HG03521 (cell line): ENCODE data around the gene NR5A1.

Experiments
- ATAC-seq: cut with Tn5 transposase; IDR thresholded peaks from one replicate; pipeline ENCODE4 v1.9.1; 2021; ENCODE audit warnings: mild to moderate bottlenecking, moderate library complexity; ENCODE audit not compliant: unreplicated experiment

Gene NR5A1

GRCh38 chr9:124506931-124507879, at the start of gene NR5A1:
TSS of gene NR5A1 (minus strand) at chr9:124507399. CDS start at chr9:124503395, 4,004 bp downstream.
- no peak for ATAC-seq

GRCh38 chr9:124555043-124555442, 47.8 kb upstream of the NR5A1 start:
- ATAC-seq: no peak

GRCh38 chr9:124553738-124554137, 46.5 kb upstream of the NR5A1 start:
- no peak for ATAC-seq

- no peak for ATAC-seq
Measured at GRCh38 chr9:124552273-124552605, 45.0 kb upstream of the NR5A1 start.

- ATAC-seq: no peak
Measured at GRCh38 chr9:124551472-124552272, 44.5 kb upstream of the NR5A1 start.

- no peak for ATAC-seq
Measured at GRCh38 chr9:124550072-124550471, 42.9 kb upstream of the NR5A1 start.

GRCh38 chr9:124549016-124549415, 41.8 kb upstream of the NR5A1 start:
- ATAC-seq: no peak

GRCh38 chr9:124544535-124544934, 37.3 kb upstream of the NR5A1 start:
- no peak for ATAC-seq

- ATAC-seq: no peak
Measured at GRCh38 chr9:124541824-124542223, 34.6 kb upstream of the NR5A1 start.

GRCh38 chr9:124537926-124538325, 30.7 kb upstream of the NR5A1 start:
- no peak for ATAC-seq

GRCh38 chr9:124535846-124536245, 28.6 kb upstream of the NR5A1 start:
- no peak for ATAC-seq

GRCh38 chr9:124532897-124533296, 25.7 kb upstream of the NR5A1 start:
- no peak for ATAC-seq

GRCh38 chr9:124531115-124531514, 23.9 kb upstream of the NR5A1 start:
- ATAC-seq: no peak

GRCh38 chr9:124530246-124530645, 23.0 kb upstream of the NR5A1 start:
- no peak for ATAC-seq

GRCh38 chr9:124527781-124528180, 20.6 kb upstream of the NR5A1 start:
- ATAC-seq: no peak

GRCh38 chr9:124526174-124526573, 19.0 kb upstream of the NR5A1 start:
- no peak for ATAC-seq

GRCh38 chr9:124522121-124523098, 15.2 kb upstream of the NR5A1 start:
- ATAC-seq: no peak

GRCh38 chr9:124521142-124521541, 13.9 kb upstream of the NR5A1 start:
- ATAC-seq: no peak

- ATAC-seq: no peak
Measured at GRCh38 chr9:124520206-124520596, 13.0 kb upstream of the NR5A1 start.

- no peak for ATAC-seq
Measured at GRCh38 chr9:124518116-124518515, 10.9 kb upstream of the NR5A1 start.

GRCh38 chr9:124517600-124517999, 10.4 kb upstream of the NR5A1 start:
- ATAC-seq: no peak
